Dendritic cell treated with granulocyte-macrophage colony-stimulating factor and Interleukin-4, amounts not matched to agents 40 ng/mL and 50 ng/mL, for 4 days (primary cell): ENCODE results near the gene COL6A6.

Experiments used
- H3K27ac Mint-ChIP-seq: one replicate; pipeline ENCODE4 v1.8.0; 2022; ENCODE audit warnings: mild to moderate bottlenecking, mixed read lengths
- H3K27me3 Mint-ChIP-seq: one replicate; pipeline ENCODE4 v1.8.0; 2022; ENCODE audit warnings: mild to moderate bottlenecking, mixed read lengths
- H3K36me3 Mint-ChIP-seq: one replicate; pipeline ENCODE4 v1.8.0; 2022; ENCODE audit warnings: low read depth, mixed read lengths
- H3K4me1 Mint-ChIP-seq: one replicate; pipeline ENCODE4 v1.8.0; 2022; ENCODE audit warnings: low read depth, mixed read lengths
- H3K4me3 Mint-ChIP-seq: one replicate; pipeline ENCODE4 v1.8.0; 2022; ENCODE audit warnings: mild to moderate bottlenecking, moderate library complexity, mixed read lengths
- H3K9me3 Mint-ChIP-seq: one replicate; pipeline ENCODE4 v1.8.0; 2022; ENCODE audit warnings: mixed read lengths
- intact Hi-C: fragments of 100-400 bp; cut with micrococcal nuclease; formaldehyde crosslinking; loops from one replicate; pipeline ENCODE4 v1.15.0; 2022

Gene COL6A6

DNA sequence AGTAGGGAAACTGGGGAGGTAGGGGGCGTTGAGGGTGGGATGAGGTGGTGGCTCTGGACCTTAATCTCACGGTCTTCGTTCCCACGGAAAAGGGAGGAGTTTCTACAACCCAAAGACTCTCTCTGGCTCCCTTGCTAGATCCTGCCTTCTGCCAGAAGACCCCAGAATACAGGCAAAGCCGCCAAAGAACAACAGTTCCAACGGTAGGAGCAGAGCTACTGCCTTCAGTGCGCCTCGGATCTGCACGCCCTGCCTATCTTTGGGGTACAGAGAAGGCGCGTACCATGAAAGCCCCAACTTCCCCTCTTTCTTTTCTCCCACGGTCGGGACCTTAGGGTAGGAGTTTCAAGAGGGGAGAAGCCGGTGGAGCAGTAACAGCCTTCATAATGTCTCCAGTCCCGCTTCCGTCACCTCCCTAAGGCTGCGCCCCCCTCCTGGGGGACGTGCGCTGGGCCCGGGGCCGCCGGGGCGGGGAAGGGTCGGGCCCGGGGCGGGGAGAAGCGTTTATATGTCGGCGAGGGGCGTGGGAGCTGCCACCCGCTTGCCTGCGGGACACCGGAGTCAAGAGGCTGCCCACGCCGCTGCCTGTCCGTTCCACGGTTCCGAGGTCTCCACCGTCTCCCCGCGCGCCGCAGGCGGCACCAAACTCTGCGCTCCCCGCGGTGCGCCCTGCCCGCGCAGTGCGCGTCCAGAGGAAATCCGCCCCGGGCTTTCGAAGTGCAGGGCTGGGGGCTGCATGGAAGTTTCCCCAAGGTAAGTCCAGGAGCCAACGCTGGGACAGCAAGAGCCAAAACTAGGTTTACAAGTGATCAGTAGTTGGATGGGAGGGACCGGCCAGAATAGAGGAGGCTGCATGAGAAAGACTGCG lies at the start of gene COL6A6:
Gene COL6A6, plus strand, starts transcription at position 533 of the 868 bp plus-strand sequence. CDS start 43,188 bp downstream, outside the sequence.
- Mint-ChIP-seq H3K36me3 (no peaks in the 10 kb centered on the region), H3K4me3 (no peak within 1 kb of the TSS), H3K27ac (no peak within 1 kb of the TSS), H3K4me1 (no peaks in the 10 kb centered on the region), H3K27me3 (peaks cover 35% of the 10 kb centered on the region), H3K9me3 (no peaks in the 10 kb centered on the region)
- intact Hi-C loops: no loop called here

DNA sequence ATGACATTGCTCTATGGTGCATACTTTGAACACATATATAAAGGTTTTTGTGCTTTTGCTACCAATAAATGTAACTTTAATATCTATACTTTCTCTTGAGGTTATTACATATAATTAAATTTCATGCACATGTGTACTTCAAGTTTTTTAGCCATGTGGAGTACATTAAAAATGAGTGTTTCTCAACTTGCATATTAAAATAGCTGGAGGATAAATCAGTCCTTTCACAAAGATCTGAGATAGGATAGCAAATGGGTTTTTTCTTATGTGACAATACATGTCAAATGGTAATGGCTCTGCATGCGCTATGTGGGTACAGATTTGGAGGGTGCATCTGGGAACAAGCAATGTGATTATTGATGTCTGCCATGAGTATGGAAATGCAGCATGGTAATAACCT lies 48.7 kb upstream of the COL6A6 start:
- H3K36me3 Mint-ChIP-seq: no peaks in the 10 kb centered on the region
- no peaks in the 10 kb centered on the region for H3K9me3 Mint-ChIP-seq
- H3K4me1 Mint-ChIP-seq: no peaks in the 10 kb centered on the region
- intact Hi-C loops: no loop called here
- H3K4me3 Mint-ChIP-seq: no peak overlapping the region
- no peaks in the 10 kb centered on the region for H3K27me3 Mint-ChIP-seq
- no peak overlapping the region for H3K27ac Mint-ChIP-seq

DNA sequence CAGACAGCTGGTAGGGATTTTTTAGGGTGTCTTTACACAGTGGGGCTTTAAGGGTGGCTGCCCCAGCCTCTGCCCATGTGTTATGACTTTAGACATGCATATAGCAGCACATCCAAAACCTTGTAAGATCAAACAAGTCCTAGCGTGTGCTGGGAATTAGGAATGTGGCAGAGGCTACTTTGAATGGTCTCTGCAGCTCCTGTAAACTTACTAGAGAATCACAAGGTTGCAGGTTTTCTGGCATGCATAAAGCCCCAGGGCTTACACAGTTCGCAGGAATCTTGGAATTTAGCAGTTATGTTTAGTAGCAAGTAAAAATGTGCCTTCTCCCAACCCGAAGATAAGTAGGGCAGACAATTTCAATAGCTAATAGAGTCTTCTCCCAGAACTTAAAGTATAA lies 46.9 kb upstream of the COL6A6 start:
- Mint-ChIP-seq H3K4me3 (no peak overlapping the region), H3K9me3 (peaks cover 16% of the 10 kb centered on the region), H3K27me3 (no peaks in the 10 kb centered on the region), H3K27ac (no peak overlapping the region), H3K36me3 (no peaks in the 10 kb centered on the region), H3K4me1 (no peaks in the 10 kb centered on the region)
- intact Hi-C loops: no loop called here

GRCh38 chr3:130473416-130473815 lies 43.6 kb upstream of the COL6A6 start:
- peaks cover 24% of the 10 kb centered on the region for H3K9me3 Mint-ChIP-seq
- H3K4me3 Mint-ChIP-seq: no peak overlapping the region
- no peak overlapping the region for H3K27ac Mint-ChIP-seq
- no peaks in the 10 kb centered on the region for H3K4me1 Mint-ChIP-seq
- intact Hi-C loops: no loop called here
- H3K36me3 Mint-ChIP-seq: no peaks in the 10 kb centered on the region
- H3K27me3 Mint-ChIP-seq: no peaks in the 10 kb centered on the region

GRCh38 chr3:130480736-130481135 lies 36.2 kb upstream of the COL6A6 start:
- intact Hi-C loops: no loop called here
- Mint-ChIP-seq H3K4me3 (no peak overlapping the region), H3K27me3 (peaks cover 2% of the 10 kb centered on the region)

DNA sequence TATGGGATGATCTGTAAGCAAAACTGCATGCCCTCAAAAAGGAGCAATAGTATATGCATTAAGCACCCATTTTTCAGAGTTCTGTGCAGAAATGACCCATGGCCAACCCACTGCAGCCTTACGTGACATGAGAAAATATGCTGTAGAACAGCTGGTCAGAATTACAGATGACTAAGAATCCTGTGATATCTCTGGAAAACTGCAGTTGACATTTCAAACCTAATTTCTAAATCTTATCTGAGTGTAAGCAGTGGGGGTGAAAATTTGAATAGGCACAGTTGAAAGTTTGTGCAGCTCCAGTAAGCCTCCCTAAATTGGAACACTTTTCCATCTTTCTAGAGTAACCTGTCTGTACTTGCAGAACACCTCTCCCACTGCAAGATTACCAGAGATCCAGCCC lies 28.7 kb upstream of the COL6A6 start:
- H3K4me3 Mint-ChIP-seq: no peak overlapping the region
- intact Hi-C loops: no loop called here
- no peaks in the 10 kb centered on the region for H3K4me1 Mint-ChIP-seq
- H3K9me3 Mint-ChIP-seq: no peaks in the 10 kb centered on the region
- H3K27ac Mint-ChIP-seq: no peak overlapping the region
- H3K36me3 Mint-ChIP-seq: no peaks in the 10 kb centered on the region
- peaks cover 2% of the 10 kb centered on the region for H3K27me3 Mint-ChIP-seq

More at GRCh38 chr3:130480736-130481135, 36.2 kb upstream of the COL6A6 start:
- H3K4me1 Mint-ChIP-seq: no peaks in the 10 kb centered on the region
- peaks cover 2% of the 10 kb centered on the region for H3K9me3 Mint-ChIP-seq
- no peak overlapping the region for H3K27ac Mint-ChIP-seq
- no peaks in the 10 kb centered on the region for H3K36me3 Mint-ChIP-seq

DNA sequence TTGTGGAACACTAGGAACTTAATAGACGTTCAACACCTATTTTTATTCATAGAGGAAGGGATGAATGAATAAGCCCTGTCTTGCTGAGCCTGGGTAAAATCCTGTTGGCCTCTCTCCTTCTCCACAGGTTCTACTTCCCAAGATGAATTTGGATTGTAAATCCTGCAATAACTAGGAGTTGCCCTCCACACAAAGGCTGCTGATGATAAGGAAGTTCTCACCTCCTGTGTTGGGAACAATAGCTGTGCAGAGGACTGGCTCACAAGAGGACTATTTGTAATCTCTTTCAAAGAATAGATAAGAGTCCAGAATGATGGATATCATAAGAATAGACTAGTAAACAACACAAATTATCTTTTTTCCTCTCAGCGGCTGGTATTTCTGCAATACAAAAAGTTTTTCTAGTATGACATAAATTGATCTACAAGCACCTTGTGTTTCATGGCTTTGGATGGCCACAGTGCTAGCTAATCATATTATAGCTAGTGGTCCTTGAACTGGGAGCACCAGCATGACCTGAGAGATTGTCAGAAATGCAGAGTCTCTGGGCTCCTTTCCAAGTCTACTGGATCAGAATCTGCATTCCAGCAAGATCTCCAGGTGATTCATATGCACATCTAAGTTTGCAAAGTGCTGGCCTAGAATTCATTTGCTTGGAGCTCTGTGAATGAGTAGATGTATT lies 28.1 kb upstream of the COL6A6 start:
- no peaks in the 10 kb centered on the region for H3K9me3 Mint-ChIP-seq
- H3K27me3 Mint-ChIP-seq: peaks cover 2% of the 10 kb centered on the region
- no peak overlapping the region for H3K4me3 Mint-ChIP-seq
- intact Hi-C loops: no loop called here
- H3K27ac Mint-ChIP-seq: no peak overlapping the region
- no peaks in the 10 kb centered on the region for H3K4me1 Mint-ChIP-seq
- H3K36me3 Mint-ChIP-seq: no peaks in the 10 kb centered on the region

DNA sequence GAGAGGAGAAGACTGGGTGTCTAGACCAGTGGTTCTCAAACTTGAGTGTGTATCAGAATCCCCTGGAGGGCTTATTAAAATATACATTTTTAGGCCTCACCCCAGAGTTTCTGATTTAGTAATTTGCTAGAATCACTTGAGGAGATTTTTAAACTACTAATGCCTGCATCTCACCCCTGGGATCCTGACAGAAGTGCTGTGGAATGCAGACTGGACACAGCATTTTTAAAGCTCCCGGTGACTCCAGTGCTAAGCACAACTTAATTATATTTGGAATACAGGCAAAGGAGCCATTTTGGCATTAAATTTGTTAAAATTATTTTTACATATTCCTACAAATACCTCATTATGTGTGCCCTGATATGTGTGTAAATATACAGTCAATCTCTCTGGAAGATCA lies 26.7 kb upstream of the COL6A6 start:
- intact Hi-C loops: no loop called here
- H3K9me3 Mint-ChIP-seq: no peaks in the 10 kb centered on the region
- no peak overlapping the region for H3K27ac Mint-ChIP-seq
- no peak overlapping the region for H3K4me3 Mint-ChIP-seq
- H3K36me3 Mint-ChIP-seq: no peaks in the 10 kb centered on the region
- H3K4me1 Mint-ChIP-seq: no peaks in the 10 kb centered on the region
- H3K27me3 Mint-ChIP-seq: peaks cover 2% of the 10 kb centered on the region

DNA sequence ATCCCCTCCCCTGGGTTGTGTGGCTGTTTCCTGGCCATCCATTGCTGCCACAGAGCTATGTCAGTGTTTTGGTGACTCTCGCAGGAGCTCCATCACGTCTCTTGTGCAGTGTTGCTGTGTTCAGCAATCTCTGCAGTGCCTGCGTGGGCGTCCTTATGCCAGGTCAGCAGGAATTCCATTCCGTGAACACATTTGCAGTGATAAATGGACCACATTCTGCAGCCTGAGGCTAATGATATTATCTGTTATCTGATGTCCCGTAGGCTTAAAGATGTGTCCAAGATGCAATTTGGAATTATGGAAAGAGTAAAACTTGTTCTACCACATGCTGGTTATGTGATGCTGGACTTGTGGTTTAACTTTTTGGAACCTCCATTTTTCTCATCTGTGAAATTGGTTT lies 25.5 kb upstream of the COL6A6 start:
- Mint-ChIP-seq H3K4me3 (no peak overlapping the region), H3K4me1 (no peaks in the 10 kb centered on the region), H3K27ac (no peak overlapping the region), H3K9me3 (no peaks in the 10 kb centered on the region), H3K27me3 (peaks cover 2% of the 10 kb centered on the region), H3K36me3 (no peaks in the 10 kb centered on the region)
- intact Hi-C loops: no loop called here

DNA sequence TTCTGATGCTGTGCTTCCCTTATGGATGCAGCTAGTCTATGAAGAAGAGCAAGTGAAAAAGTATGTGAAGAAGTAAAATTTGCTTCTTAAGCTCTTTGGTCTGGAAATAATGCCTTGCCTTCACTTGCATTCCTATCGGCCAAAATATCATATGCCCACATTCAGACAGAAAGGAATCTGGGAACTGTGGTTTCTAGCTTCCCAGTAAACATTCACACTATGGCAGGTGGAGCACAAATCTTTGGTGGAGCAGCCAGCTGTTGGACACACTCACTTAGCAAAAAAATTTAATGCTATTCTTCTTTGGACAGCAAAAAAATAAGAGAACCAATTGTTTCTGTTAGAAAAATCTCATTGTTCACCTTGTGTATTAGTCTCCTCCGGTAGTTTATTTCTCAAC lies 12.3 kb upstream of the COL6A6 start:
- Mint-ChIP-seq H3K4me1 (no peaks in the 10 kb centered on the region), H3K36me3 (no peaks in the 10 kb centered on the region), H3K27me3 (no peaks in the 10 kb centered on the region), H3K4me3 (no peak overlapping the region), H3K27ac (no peak overlapping the region), H3K9me3 (no peaks in the 10 kb centered on the region)
- intact Hi-C loops: no loop called here

GRCh38 chr3:130506031-130506430 lies 10.9 kb upstream of the COL6A6 start:
- Mint-ChIP-seq H3K27me3 (no peaks in the 10 kb centered on the region), H3K27ac (no peak overlapping the region), H3K36me3 (no peaks in the 10 kb centered on the region), H3K4me1 (no peaks in the 10 kb centered on the region), H3K9me3 (no peaks in the 10 kb centered on the region), H3K4me3 (no peak overlapping the region)
- intact Hi-C loops: no loop called here

DNA sequence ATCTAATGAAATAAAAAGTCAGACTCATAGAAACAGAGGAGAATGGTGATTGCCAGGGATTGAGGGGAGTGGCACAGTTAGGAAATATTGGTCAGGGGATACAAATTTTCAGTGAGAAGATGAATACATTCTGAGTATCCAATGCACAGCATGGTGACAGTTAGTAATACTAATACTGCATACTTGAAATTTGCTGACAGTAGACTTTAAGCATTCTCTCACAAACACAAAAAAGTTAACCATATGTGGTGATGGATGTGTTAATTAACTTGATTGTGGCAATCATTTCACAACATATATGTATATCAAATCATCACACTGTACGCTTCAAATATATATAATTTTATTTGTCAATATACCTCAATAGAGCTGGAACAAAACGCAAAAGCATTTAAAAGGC lies 9.2 kb upstream of the COL6A6 start:
- no peak overlapping the region for H3K4me3 Mint-ChIP-seq
- intact Hi-C loops: no loop called here
- H3K4me1 Mint-ChIP-seq: no peaks in the 10 kb centered on the region
- peaks cover 2% of the 10 kb centered on the region for H3K27me3 Mint-ChIP-seq
- no peaks in the 10 kb centered on the region for H3K9me3 Mint-ChIP-seq
- H3K36me3 Mint-ChIP-seq: no peaks in the 10 kb centered on the region
- no peak overlapping the region for H3K27ac Mint-ChIP-seq

DNA sequence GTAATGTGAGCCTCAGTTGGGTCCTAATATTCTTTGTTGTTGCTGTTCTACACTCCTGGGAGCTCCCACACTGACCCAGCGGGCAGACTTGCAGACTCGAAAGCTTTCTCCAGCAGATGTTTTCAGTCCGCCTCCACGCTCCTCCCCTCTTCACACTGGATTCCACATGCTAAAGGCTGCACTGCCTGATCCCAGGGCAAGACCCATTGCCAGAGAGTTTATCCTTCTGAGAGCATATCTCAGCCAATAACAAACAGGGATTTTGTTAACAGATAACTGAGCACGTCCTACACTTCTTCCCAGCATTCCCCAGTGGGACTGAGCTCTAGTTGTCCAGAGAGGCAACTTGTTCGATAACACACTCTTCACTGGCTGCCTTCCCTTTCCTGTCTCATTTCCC lies 8.0 kb upstream of the COL6A6 start:
- Mint-ChIP-seq H3K9me3 (no peaks in the 10 kb centered on the region), H3K27ac (no peak overlapping the region), H3K27me3 (peaks cover 2% of the 10 kb centered on the region), H3K4me3 (no peak overlapping the region), H3K36me3 (no peaks in the 10 kb centered on the region), H3K4me1 (no peaks in the 10 kb centered on the region)
- intact Hi-C loops: no loop called here

DNA sequence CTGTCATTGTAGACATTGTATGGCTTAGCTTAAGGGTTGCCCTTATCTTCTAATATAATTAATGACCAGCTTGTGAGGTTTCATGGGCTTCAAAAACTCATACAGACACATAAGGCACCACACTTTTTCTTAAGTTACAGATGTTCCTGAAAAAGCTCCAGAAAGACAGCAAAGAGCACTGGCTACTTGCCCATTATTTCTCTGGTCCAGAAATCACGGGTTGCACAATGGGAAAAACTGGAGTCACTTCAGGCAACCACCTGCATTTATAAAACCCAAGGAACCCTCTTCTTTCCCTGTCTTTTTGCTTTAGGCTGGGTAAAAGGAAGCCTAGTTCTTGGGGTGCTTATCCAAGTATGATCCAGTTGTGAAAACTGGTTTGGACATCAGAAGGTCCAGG lies 2.3 kb upstream of the COL6A6 start:
- H3K27me3 Mint-ChIP-seq: peaks cover 31% of the 10 kb centered on the region

More for the DNA sequence above, 2.3 kb upstream of the COL6A6 start:
- Mint-ChIP-seq H3K9me3 (no peaks in the 10 kb centered on the region), H3K4me3 (no peak overlapping the region), H3K4me1 (no peaks in the 10 kb centered on the region), H3K36me3 (no peaks in the 10 kb centered on the region), H3K27ac (no peak overlapping the region)
- intact Hi-C loops: no loop called here
